Breast epithelium (tissue), 4 donors: ENCODE data around the gene RASA3. TPM values are rescaled to one million over a fixed set of nuclear protein-coding genes. Genes with fewer than 3 reads are reported as not detected.

ENCODE experiments used
- DNase-seq, 2 donors: peaks; one replicate each; pipeline ENCODE4 v3.0.0-alpha.2; 2019; ENCODE audit warnings: low spot score in 2 of 2
- H3K27ac ChIP-seq, 2 donors: fragments of 200-600 bp; sonication (generic) in 1 of 2; one replicate each; pipeline ENCODE4 v1.5.1; 2016 to 2019; ENCODE audit warnings: mild to moderate bottlenecking in 1 of 2
- H3K27me3 ChIP-seq, 2 donors: fragments of 200-600 bp; sonication (generic) in 1 of 2; one replicate each; pipeline versions ENCODE4 v1.5.1 to v1.6.0; 2017 to 2019; ENCODE audit warnings: control low read depth in 1 of 2, mild to moderate bottlenecking in 1 of 2
- H3K36me3 ChIP-seq: fragments of 200-600 bp; one replicate; pipeline ENCODE4 v1.5.1; 2019
- H3K4me1 ChIP-seq, 2 donors: fragments of 200-600 bp; sonication (generic); one replicate each; pipeline ENCODE4 v1.5.1; 2016 to 2019; ENCODE audit warnings: control low read depth in 1 of 2
- H3K4me3 ChIP-seq, 3 donors: fragments of 200-600 bp; sonication (generic); 1 replicate in 2 of 3; 2 replicates in 1 of 3; pipeline ENCODE4 v1.5.1; 2016 to 2019; ENCODE audit warnings: mild to moderate bottlenecking in 3 of 3, moderate library complexity in 2 of 3
- H3K9me3 ChIP-seq, 2 donors: fragments of 200-600 bp; sonication (generic) in 1 of 2; one replicate each; pipeline ENCODE4 v1.5.1; 2016 to 2019; ENCODE audit warnings: control low read depth in 1 of 2
- POLR2A ChIP-seq: fragments of 450-650 bp; IDR thresholded peaks from one replicate; pipeline ENCODE4 v1.6.1; 2016; ENCODE audit warnings: antibody characterized with exemption, mild to moderate bottlenecking, moderate library complexity
- POLR2AphosphoS5 ChIP-seq, 3 donors: sonication (generic); formaldehyde crosslinking; IDR thresholded peaks; one replicate each; pipeline ENCODE4 v1.6.1; 2017; ENCODE audit warnings: antibody characterized with exemption in 3 of 3
- intact Hi-C: fragments of 100-400 bp; cut with DNase I; formaldehyde crosslinking; loops from one replicate; pipeline ENCODE4 v1.15.1; 2023; ENCODE audit warnings: low total_unique reads
- total RNA-seq, 3 donors: library from RNA; depleted of rRNA; stranded (reverse); fragments of >200 nt; gene quantifications; one replicate each; pipeline ENCODE4 v1.1.0, GENCODE V29; 2016

Gene RASA3
- total RNA-seq, 3 donors from 2014 or later = 14.2 to 54.9 (median 31.5) TPM

DNA sequence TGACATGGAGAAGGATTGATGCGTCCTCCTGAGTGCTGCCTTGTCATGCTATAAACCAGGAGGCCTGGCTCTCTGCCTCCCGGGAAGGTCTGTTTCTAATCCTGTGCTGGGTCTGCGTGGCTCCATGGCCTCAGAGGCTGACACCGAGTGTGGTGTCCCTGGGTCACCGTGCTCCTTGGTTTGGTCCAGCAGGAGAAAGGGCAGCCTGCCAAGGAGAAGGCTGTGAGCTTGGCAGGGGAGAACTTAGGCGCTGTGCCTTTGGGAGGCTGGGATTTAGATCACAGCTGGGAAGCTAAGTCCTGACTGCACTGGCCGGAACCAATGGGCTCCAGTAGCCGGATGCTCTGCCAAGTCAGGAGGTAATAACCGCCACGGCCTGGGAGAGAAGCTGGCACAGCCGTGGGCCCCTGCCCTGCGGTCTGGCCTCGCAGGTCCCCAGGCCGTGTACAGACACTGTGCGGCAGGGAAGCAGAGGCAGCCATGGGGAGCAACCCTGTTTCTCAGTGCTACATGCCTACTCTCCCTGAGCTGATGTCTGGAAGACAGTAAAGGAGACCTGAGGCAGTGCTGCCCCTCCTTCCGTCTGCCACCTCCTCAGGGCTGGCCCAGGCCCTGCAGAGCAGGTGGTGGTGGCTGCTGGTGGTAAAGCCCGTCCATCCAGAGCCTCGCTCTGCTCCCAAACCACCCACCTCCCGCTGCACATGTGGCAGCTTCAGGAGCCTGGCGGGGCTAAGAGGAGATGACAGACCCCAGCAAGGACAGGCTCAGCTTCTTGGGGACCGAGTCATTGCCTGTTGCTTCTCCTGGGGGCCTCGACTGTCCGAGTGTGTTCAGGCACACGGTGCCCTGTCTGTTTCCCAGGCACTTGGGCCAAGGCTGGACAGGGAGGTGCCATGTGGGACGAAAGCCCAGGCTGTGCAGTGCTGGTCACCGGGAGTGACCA is 203.5 kb downstream of the RASA3 start:
- TF ChIP-seq POLR2A (no peak), POLR2AphosphoS5 (IDR thresholded peaks at IDR 0.05) (peak; percentile 50 to 69 (median 58))

More for the DNA sequence above, 203.5 kb downstream of the RASA3 start:
- Histone ChIP-seq H3K27ac (peak overlapping the region; percentile 85 to 90), H3K4me3 (peak overlapping the region in 1 of 3 donors; percentile 53), H3K27me3 (no peaks in the 10 kb centered on the region), H3K4me1 (peaks cover 20 to 26% of the 10 kb centered on the region in 2 donors), H3K9me3 (no peaks in the 10 kb centered on the region), H3K36me3 (no peaks in the 10 kb centered on the region)
- intact Hi-C loops = no loop called here
- DNase-seq = peak; percentile 79 to 84

Other genes with a start within 250 kb of the RASA3 start
- gene C13orf46, start 158.5 kb downstream of the RASA3 start, total RNA-seq = under 1 TPM; 0.16 to 0.73 (median 0.66) TPM
- gene CFAP97D2, start 46.6 kb upstream of the RASA3 start, total RNA-seq = not detected
- gene CDC16, start 102.3 kb upstream of the RASA3 start, total RNA-seq = 10 to 100 TPM; 53.1 to 82.5 (median 77.7) TPM
- 10 to 100 TPM; 48.5 to 52.8 (median 49.6) TPM for gene UPF3A, start 149.0 kb upstream of the RASA3 start, total RNA-seq
- 10 to 100 TPM in 2 of 3 donors, 1 to 10 TPM in 1; 9.4 to 25.3 (median 21.6) TPM for gene CHAMP1, start 181.9 kb upstream of the RASA3 start, total RNA-seq